HG03469 (cell line): ENCODE data around the gene SINHCAF.
"Not testable (repeated sequence)": the region's sequence is repeated elsewhere in the genome, so short reads cannot be mapped to it uniquely, and the experiment has no call there.

Experiments used
- ATAC-seq: cut with Tn5 transposase; IDR thresholded peaks from one replicate; pipeline ENCODE4 v1.9.1; 2021; ENCODE audit warnings: mild to moderate bottlenecking, moderate library complexity, moderate number of reproducible peaks; ENCODE audit not compliant: unreplicated experiment

Gene SINHCAF

GRCh38 chr12:31273794-31274193, 52.2 kb downstream of the SINHCAF start:
- not testable (repeated sequence) for ATAC-seq

- no peak for ATAC-seq
Measured at GRCh38 chr12:31272607-31273225, 53.2 kb downstream of the SINHCAF start.

- no peak for ATAC-seq
Measured at GRCh38 chr12:31267966-31268365, 58.0 kb downstream of the SINHCAF start.

GRCh38 chr12:31265722-31266121, 60.2 kb downstream of the SINHCAF start:
- no peak for ATAC-seq

GRCh38 chr12:31263661-31264060, 62.3 kb downstream of the SINHCAF start:
- no peak for ATAC-seq

- ATAC-seq: no peak
Measured at GRCh38 chr12:31261744-31262143, 64.2 kb downstream of the SINHCAF start.

GRCh38 chr12:31260840-31261239, 65.1 kb downstream of the SINHCAF start:
- no peak for ATAC-seq

GRCh38 chr12:31259136-31259886, 66.6 kb downstream of the SINHCAF start:
- ATAC-seq: no peak

GRCh38 chr12:31257784-31258183, 68.2 kb downstream of the SINHCAF start:
- no peak for ATAC-seq

- not testable (repeated sequence) for ATAC-seq
Measured at GRCh38 chr12:31251707-31252611, 74.0 kb downstream of the SINHCAF start.

GRCh38 chr12:31250179-31250578, 75.8 kb downstream of the SINHCAF start:
- ATAC-seq: no peak

- no peak for ATAC-seq
Measured at GRCh38 chr12:31249356-31249755, 76.6 kb downstream of the SINHCAF start.

- no peak for ATAC-seq
Measured at GRCh38 chr12:31248815-31249214, 77.1 kb downstream of the SINHCAF start.

GRCh38 chr12:31248337-31248736, 77.6 kb downstream of the SINHCAF start:
- no peak for ATAC-seq

GRCh38 chr12:31246470-31246850, 79.5 kb downstream of the SINHCAF start:
- ATAC-seq: no peak

- ATAC-seq: no peak
Measured at GRCh38 chr12:31245822-31246469, 80.0 kb downstream of the SINHCAF start.

GRCh38 chr12:31242418-31242817, 83.5 kb downstream of the SINHCAF start:
- ATAC-seq: not testable (repeated sequence)

- no peak for ATAC-seq
Measured at GRCh38 chr12:31238764-31239387, 87.1 kb downstream of the SINHCAF start.

- ATAC-seq: not testable (repeated sequence)
Measured at GRCh38 chr12:31238333-31238732, 87.6 kb downstream of the SINHCAF start.

- ATAC-seq: no peak
Measured at GRCh38 chr12:31236998-31237637, 88.8 kb downstream of the SINHCAF start.
